HG03025 (cell line): ENCODE data around the gene DCAF6.
"Not testable (repeated sequence)": the region's sequence is repeated elsewhere in the genome, so short reads cannot be mapped to it uniquely, and the experiment has no call there.

ENCODE experiments used
- ATAC-seq: cut with Tn5 transposase; IDR thresholded peaks from one replicate; pipeline ENCODE4 v1.9.1; 2021; ENCODE audit warnings: mild to moderate bottlenecking, moderate library complexity; ENCODE audit not compliant: unreplicated experiment, low FRiP score

Gene DCAF6

DNA sequence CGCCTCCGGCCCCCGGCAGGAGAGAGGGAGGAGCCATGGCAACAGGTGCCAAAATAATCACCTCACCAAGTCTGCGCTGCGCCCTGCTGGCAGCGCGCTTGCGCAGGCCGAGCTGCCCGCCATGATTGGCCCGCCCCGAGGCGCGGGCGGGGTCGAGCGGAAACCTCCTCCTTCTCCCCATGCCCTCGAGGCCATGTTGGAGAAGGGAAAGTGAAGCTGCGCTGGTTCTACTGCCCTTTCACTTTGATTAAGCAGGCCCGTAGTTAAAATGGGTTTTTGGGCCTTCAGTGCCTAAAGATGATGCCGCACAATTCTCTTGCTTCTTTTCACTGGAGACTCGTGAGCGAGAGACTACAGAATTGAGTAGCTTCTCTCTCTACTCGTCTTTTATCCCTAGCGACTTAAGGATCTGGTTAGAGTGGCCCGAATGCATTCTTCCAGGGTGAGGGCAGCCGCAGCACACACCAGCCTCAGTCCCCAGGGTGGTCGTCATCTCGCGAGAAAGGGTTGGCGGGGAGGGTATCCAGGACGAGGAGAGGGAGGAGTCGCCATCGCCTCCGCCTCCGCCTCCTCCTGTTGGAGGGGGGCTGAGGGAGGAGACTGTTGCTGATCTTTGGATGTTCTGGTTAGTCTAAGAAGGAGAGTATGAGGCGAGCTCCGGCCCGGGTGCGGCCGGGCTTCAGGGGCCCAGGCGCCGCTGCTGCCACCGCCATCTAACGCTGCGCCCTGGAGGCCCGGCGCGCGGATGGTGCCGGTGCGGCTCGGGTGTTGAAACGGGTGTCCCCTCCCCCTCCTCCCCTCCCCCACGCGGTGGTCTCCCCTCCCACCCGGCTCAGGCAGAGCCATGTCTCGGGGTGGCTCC, at the start of gene DCAF6:
TSS of gene DCAF6 (plus strand) at position 616 of the 862 bp plus-strand sequence. CDS start at position 845, 229 bp downstream.
- peak; percentile 81 for ATAC-seq

DNA sequence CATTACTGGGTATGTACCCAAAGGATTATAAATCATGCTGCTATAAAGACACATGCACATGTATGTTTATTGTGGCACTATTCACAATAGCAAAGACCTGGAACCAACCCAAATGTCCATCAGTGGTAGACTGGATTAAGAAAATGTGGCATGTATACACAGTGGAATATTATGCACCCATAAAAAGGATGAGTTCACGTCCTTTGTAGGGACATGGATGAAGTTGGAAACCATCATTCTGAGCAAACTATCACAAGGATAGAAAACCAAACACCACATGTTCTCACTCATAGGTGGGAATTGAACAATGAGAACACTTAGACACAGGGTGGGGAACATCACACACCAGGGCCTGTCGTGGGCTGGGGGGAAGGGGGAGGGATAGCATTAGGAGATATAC, 49.3 kb upstream of the DCAF6 start:
- ATAC-seq, result not testable (repeated sequence)

DNA sequence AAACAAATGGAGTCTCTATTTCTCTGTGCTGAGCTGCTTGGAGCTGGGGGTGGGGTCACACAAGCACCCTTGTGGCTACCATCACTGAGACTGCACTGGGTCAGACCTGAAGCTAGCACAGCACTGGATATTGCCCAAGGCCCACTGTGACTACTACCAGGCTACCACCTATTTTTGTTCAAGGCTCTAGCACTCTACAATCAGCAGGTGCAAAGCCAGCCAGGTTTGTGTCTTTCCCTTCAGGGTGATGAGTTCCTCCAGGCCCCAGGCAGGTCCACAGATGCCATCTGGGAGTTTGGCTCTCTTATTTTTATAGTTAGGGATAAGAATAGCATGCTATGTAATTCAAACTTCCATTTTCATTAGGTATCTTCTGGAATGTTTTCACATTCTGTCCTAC, 46.1 kb upstream of the DCAF6 start:
- ATAC-seq, result no peak

- ATAC-seq, result no peak
Measured at GRCh38 chr1:167893798-167894197, 42.7 kb upstream of the DCAF6 start.

DNA sequence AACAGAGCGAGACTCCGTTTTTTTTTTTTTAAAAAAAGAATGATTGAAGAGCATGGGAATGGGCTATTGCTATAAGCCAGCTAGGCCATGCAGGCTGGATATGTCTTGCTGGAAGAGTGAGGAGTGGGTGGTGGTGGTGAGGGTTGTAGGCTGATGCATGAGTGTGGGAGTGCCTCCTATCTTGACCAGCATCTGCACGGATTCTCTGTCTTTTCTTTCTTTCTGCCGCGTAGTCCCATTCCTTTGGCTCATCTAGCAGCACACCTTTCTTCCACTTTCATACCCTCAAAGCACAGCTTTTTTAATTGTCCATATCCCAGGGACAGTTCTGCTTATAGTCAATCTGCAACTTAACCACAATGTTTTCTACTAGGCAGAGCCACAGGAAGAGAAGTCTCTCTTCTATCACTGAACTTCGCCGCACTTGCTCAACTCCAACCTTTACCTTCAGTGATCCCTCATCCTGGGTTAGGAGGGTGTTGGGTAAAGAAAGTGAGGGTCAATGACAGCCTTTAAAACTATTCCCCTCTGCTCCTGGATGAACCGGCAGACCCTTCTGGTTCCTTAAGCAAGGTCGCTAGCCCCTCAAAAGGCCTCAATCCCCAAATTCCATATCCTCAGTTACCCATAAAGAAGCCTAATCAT, 37.8 kb upstream of the DCAF6 start:
- no peak for ATAC-seq

- ATAC-seq, result no peak
Measured at GRCh38 chr1:167899253-167899681, 37.2 kb upstream of the DCAF6 start.

DNA sequence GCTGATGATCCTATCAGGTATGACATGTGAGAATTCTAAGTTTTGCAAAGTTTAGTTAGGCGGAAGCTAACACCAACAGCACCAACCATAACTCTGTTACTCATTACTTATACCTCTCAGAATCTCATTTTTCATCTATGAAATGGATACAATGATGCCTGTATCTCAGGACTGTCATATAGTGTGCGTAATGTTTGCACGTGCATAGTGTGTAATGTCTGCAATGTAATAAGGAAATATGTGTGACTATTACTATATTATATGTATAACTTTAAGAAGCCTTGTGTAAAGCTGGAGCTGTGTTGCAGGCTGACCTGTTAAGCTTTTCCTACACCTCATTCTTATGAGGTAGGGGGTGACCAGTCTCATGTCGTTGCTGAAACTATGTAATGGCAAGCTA, 35.6 kb upstream of the DCAF6 start:
- ATAC-seq, result no peak

- ATAC-seq, result no peak
Measured at GRCh38 chr1:167904652-167905130, 31.8 kb upstream of the DCAF6 start.

GRCh38 chr1:167905182-167905581, 31.3 kb upstream of the DCAF6 start:
- ATAC-seq, result no peak

DNA sequence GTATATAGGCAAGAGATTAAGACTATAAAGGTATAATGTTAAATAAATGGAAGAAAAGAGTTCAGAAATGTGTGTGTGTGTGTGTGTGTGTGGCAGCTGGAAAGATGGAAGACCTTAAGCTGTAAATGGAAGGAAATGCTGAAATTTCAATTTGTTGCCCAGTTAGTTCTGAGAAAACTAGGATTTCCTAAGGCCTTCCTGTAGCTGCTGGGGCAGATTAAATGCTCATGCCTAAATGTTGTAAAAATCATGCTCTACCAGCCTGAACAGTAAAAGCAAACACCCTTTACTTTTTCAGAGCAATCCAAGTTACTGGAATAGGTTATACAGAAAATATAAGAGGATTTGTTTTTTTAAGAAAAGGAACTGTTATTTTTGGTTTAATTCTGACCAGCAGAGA, 30.8 kb upstream of the DCAF6 start:
- no peak for ATAC-seq

- ATAC-seq, result no peak
Measured at GRCh38 chr1:167909691-167910180, 26.7 kb upstream of the DCAF6 start.

DNA sequence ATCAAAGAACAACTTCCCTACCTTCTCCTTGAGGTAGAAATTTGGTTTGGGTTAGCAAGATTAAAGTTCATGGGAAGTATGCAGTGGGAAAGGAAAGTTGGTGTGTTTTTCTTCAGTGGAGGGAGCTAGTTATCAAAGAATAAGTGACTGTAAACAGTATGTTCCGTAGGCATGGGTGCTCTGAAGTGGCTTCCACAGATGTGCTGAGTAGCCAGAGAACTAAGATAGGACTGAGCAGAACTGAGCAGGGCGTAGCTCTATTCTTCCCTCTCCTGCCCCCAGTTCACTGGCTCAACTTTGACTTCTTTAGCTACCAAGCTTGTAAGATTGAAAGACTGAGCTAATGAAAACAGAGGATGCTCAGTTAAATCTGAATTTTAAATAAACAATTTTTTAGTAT, 26.0 kb upstream of the DCAF6 start:
- no peak for ATAC-seq

DNA sequence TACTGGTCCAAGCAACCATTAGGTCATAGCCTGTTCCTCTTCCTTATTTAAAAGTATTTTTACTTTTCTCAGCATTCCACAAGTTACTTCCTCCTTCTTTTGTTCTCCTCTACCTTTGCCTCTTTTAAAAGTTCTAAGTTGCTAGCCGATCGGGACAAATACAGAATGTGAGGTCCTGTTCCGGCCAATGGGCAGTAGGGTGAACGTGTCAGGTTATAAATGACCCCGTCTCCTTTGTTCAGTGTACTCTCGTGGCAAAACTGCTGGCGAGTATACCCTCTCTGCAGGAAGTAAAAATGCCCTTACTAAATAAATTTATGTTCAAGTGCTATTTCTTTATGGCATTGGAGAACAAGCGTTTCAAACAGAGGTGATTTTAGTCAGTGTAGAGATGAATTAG, 25.1 kb upstream of the DCAF6 start:
- ATAC-seq, result no peak

GRCh38 chr1:167912294-167912693, 24.2 kb upstream of the DCAF6 start:
- ATAC-seq, result no peak

DNA sequence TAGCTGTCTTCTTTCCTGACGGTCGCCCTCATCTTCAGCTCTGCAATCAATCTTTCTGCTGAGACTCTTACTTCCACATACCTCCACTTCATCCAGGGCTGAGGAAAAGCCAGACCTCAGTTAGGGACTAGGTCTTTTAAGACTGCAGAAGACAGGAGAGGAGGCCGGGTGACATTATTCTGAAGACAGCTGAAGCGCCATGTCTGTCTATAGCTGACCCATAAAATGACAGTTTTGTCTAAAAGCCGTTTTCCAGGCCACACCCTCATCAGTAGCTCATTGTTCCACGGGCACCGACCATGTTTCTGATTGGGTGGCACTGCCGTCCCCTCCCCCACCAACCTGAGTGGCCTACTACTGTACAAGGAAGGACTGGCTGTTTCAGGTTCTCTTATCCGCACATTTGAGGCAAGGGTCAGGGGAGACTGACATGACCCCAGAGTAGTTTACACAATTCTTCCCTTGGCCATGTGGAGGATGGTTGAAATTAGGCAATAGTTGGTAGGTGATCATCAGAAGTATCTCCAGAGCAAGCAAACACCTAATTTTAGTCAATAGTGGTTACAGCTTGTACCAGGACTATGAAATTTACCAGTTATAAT, 22.5 kb upstream of the DCAF6 start, which contains the start of gene ADCY10:
TSS of gene ADCY10 (minus strand) at position 240 of the 602 bp plus-strand sequence. CDS start 8,994 bp downstream, outside the sequence.
- no peak for ATAC-seq

GRCh38 chr1:167915569-167915968, 20.9 kb upstream of the DCAF6 start:
- ATAC-seq, result no peak

DNA sequence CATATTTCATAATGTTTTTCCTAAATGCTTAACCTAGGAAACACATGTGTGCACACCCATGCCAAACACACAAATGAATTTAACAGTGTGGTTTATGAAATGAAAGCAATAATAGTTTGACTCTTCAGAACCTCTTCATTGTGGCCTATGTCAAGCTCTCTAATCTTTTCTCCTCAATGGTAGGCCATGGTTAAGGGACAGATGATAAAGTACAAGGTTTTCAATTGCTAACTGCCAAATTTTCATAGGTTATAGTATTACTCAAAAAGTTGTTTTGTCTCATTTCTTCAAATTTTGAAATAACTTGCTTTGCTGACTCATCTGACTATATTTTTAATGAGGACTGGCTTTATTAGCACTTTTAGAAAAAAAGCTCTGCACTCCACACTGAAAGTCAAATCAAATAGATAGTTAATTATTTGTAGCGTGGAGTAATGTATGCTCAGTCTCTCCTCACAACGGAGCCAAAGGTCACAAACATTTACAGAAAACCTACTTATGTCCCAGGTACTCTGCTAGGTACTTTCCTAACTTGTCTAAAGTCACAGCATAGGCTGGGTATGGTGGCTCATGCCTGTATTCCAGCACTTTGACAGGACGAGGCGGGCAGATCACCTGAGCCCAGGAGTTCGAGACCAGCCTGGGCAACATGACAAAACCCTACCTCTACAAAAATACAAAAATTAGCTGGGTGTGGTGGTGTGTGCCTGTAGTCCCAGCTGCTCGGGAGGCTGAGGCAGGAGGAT, 19.5 kb upstream of the DCAF6 start:
- ATAC-seq, result no peak

- no peak for ATAC-seq
Measured at GRCh38 chr1:167922023-167922422, 14.5 kb upstream of the DCAF6 start.

GRCh38 chr1:167922611-167923074, 13.8 kb upstream of the DCAF6 start:
- ATAC-seq, result no peak
